Ishikawa (cell line): Measurements from ENCODE around the gene KRTAP10-1.

Experiments
- EGR1 ChIP-seq: IDR thresholded peaks from 2 replicates; pipeline ENCODE4 v1.6.1; 2012
- EP300 ChIP-seq: IDR thresholded peaks from 2 replicates; pipeline ENCODE4 v1.6.1; 2012; ENCODE audit warnings: borderline replicate concordance
- FOXM1 ChIP-seq: IDR thresholded peaks from 2 replicates; pipeline ENCODE4 v1.6.1; 2012; ENCODE audit warnings: low read depth, borderline replicate concordance
- MAX ChIP-seq: IDR thresholded peaks from 2 replicates; pipeline ENCODE4 v1.6.1; 2012
- RAD21 ChIP-seq: IDR thresholded peaks from 2 replicates; pipeline ENCODE4 v1.6.1; 2012; ENCODE audit warnings: low read depth
- REST ChIP-seq: IDR thresholded peaks from 2 replicates; pipeline ENCODE4 v1.6.1; 2012; ENCODE audit warnings: low read depth, mild to moderate bottlenecking
- TAF1 ChIP-seq: IDR thresholded peaks from 2 replicates; pipeline ENCODE4 v1.6.1; 2012; ENCODE audit warnings: low read depth, mild to moderate bottlenecking
- TEAD4 ChIP-seq: IDR thresholded peaks from 2 replicates; pipeline ENCODE4 v1.6.1; 2012
- USF1 ChIP-seq: IDR thresholded peaks from 2 replicates; pipeline ENCODE4 v1.6.1; 2012
- YY1 ChIP-seq: IDR thresholded peaks from 2 replicates; pipeline ENCODE4 v1.6.1; 2012; ENCODE audit warnings: low read depth
- ZBTB7A ChIP-seq: IDR thresholded peaks from 2 replicates; pipeline ENCODE4 v1.6.1; 2012; ENCODE audit warnings: low read depth

GRCh38 chr21:44539991-44540666 lies at the start of gene KRTAP10-1:
- TF ChIP-seq EP300 (no peak), TAF1 (no peak), YY1 (no peak), RAD21 (no peak), ZBTB7A (no peak), REST (no peak), TEAD4 (no peak), EGR1 (no peak), MAX (no peak), FOXM1 (no peak), USF1 (no peak)
